Muscle layer of duodenum (tissue), 2 donors: ENCODE measurements around the gene TMEM176B.

Experiments
- H3K27ac ChIP-seq: one replicate; pipeline ENCODE4 v1.7.0; 2013; ENCODE audit warnings: mild to moderate bottlenecking, low read length
- H3K27me3 ChIP-seq: one replicate; pipeline ENCODE4 v1.7.0; 2013; ENCODE audit warnings: low read depth, mild to moderate bottlenecking, control low read depth, low read length
- H3K36me3 ChIP-seq, 2 donors: one replicate each; pipeline ENCODE4 v1.7.0; 2013; ENCODE audit warnings: low read length in 2 of 2, control low read depth in 1 of 2, mild to moderate bottlenecking in 1 of 2; ENCODE audit not compliant: insufficient read depth in 2 of 2, control insufficient read depth in 1 of 2
- H3K4me1 ChIP-seq, 2 donors: one replicate each; pipeline ENCODE4 v1.7.0; 2013; ENCODE audit warnings: low read length in 2 of 2, mild to moderate bottlenecking in 2 of 2, control low read depth in 1 of 2, moderate library complexity in 1 of 2; ENCODE audit not compliant: insufficient read depth in 2 of 2, control insufficient read depth in 1 of 2
- H3K4me3 ChIP-seq, 2 donors: one replicate each; pipeline ENCODE4 v1.7.0; 2013; ENCODE audit warnings: low read length in 2 of 2, low read depth in 1 of 2, mild to moderate bottlenecking in 1 of 2
- H3K9me3 ChIP-seq, 2 donors: one replicate each; pipeline ENCODE4 v1.7.0; 2013; ENCODE audit warnings: low read length in 2 of 2, control low read depth in 1 of 2, mild to moderate bottlenecking in 1 of 2; ENCODE audit not compliant: control insufficient read depth in 1 of 2
- donor health status: healthy.

TMEM176B gene

GRCh38 chr7:150759479-150759878 is 40.7 kb downstream of the TMEM176B start:
- Histone ChIP-seq H3K4me1 (peaks cover 3 to 6% of the 10 kb centered on the region in 2 donors), H3K9me3 (no peaks in the 10 kb centered on the region), H3K4me3 (no peak overlapping the region), H3K27me3 (no peaks in the 10 kb centered on the region), H3K36me3 (no peaks in the 10 kb centered on the region), H3K27ac (no peak overlapping the region)

GRCh38 chr7:150756858-150757257 is 43.3 kb downstream of the TMEM176B start:
- Histone ChIP-seq H3K27me3 (no peaks in the 10 kb centered on the region), H3K36me3 (no peaks in the 10 kb centered on the region), H3K4me3 (no peak overlapping the region), H3K27ac (no peak overlapping the region), H3K9me3 (no peaks in the 10 kb centered on the region), H3K4me1 (peaks cover 3 to 6% of the 10 kb centered on the region in 2 donors)

- Histone ChIP-seq H3K4me1 (peaks cover 3 to 9% of the 10 kb centered on the region in 2 donors), H3K36me3 (no peaks in the 10 kb centered on the region), H3K27me3 (no peaks in the 10 kb centered on the region), H3K27ac (no peak overlapping the region), H3K4me3 (no peak overlapping the region), H3K9me3 (no peaks in the 10 kb centered on the region)
Measured at GRCh38 chr7:150756166-150756565, 44.0 kb downstream of the TMEM176B start.

GRCh38 chr7:150755473-150756099 is 44.6 kb downstream of the TMEM176B start:
- peaks cover 3 to 9% of the 10 kb centered on the region in 2 donors for H3K4me1 ChIP-seq
- no peaks in the 10 kb centered on the region for H3K36me3 ChIP-seq
- no peaks in the 10 kb centered on the region for H3K27me3 ChIP-seq
- H3K27ac ChIP-seq, result no peak overlapping the region
- H3K9me3 ChIP-seq, result no peaks in the 10 kb centered on the region
- H3K4me3 ChIP-seq, result no peak overlapping the region

- no peak overlapping the region for H3K4me3 ChIP-seq
- H3K27ac ChIP-seq, result no peak overlapping the region
- H3K27me3 ChIP-seq, result no peaks in the 10 kb centered on the region
- peaks cover 3 to 9% of the 10 kb centered on the region in 2 donors for H3K4me1 ChIP-seq
- no peaks in the 10 kb centered on the region for H3K36me3 ChIP-seq
- no peaks in the 10 kb centered on the region for H3K9me3 ChIP-seq
Measured at GRCh38 chr7:150754951-150755350, 45.2 kb downstream of the TMEM176B start.

- H3K4me3 ChIP-seq, result no peak overlapping the region
- H3K4me1 ChIP-seq, result peaks cover 3 to 9% of the 10 kb centered on the region in 2 donors
- H3K27ac ChIP-seq, result no peak overlapping the region
- no peaks in the 10 kb centered on the region for H3K27me3 ChIP-seq
- no peaks in the 10 kb centered on the region for H3K36me3 ChIP-seq
- H3K9me3 ChIP-seq, result no peaks in the 10 kb centered on the region
Measured at GRCh38 chr7:150753826-150754603, 46.1 kb downstream of the TMEM176B start.

GRCh38 chr7:150753239-150753638 is 46.9 kb downstream of the TMEM176B start:
- H3K9me3 ChIP-seq, result no peaks in the 10 kb centered on the region
- no peak overlapping the region for H3K4me3 ChIP-seq
- H3K27ac ChIP-seq, result no peak overlapping the region
- no peaks in the 10 kb centered on the region for H3K36me3 ChIP-seq
- H3K4me1 ChIP-seq, result peaks cover 3 to 9% of the 10 kb centered on the region in 2 donors
- no peaks in the 10 kb centered on the region for H3K27me3 ChIP-seq

GRCh38 chr7:150751702-150752101 is 48.5 kb downstream of the TMEM176B start:
- Histone ChIP-seq H3K9me3 (no peaks in the 10 kb centered on the region), H3K4me1 (peaks cover 3 to 9% of the 10 kb centered on the region in 2 donors), H3K27me3 (no peaks in the 10 kb centered on the region), H3K4me3 (no peak overlapping the region), H3K27ac (no peak overlapping the region), H3K36me3 (no peaks in the 10 kb centered on the region)

- no peak overlapping the region for H3K4me3 ChIP-seq
- no peaks in the 10 kb centered on the region for H3K36me3 ChIP-seq
- no peaks in the 10 kb centered on the region for H3K9me3 ChIP-seq
- peaks cover 0 to 33% of the 10 kb centered on the region in 2 donors for H3K4me1 ChIP-seq
- H3K27me3 ChIP-seq, result no peaks in the 10 kb centered on the region
- no peak overlapping the region for H3K27ac ChIP-seq
Measured at GRCh38 chr7:150748376-150748775, 51.8 kb downstream of the TMEM176B start.

GRCh38 chr7:150746921-150747320 is 53.2 kb downstream of the TMEM176B start:
- Histone ChIP-seq H3K9me3 (no peaks in the 10 kb centered on the region), H3K27me3 (no peaks in the 10 kb centered on the region), H3K4me3 (no peak overlapping the region), H3K4me1 (peaks cover 0 to 39% of the 10 kb centered on the region in 2 donors), H3K36me3 (no peaks in the 10 kb centered on the region), H3K27ac (no peak overlapping the region)

GRCh38 chr7:150745876-150746275 is 54.3 kb downstream of the TMEM176B start:
- Histone ChIP-seq H3K36me3 (no peaks in the 10 kb centered on the region), H3K27ac (no peak overlapping the region), H3K4me3 (no peak overlapping the region), H3K4me1 (peaks cover 0 to 36% of the 10 kb centered on the region in 2 donors), H3K27me3 (no peaks in the 10 kb centered on the region), H3K9me3 (no peaks in the 10 kb centered on the region)
